Adrenal gland (tissue), 19 donors: ENCODE measurements around the gene PITX1. TPM values are rescaled to one million over a fixed set of nuclear protein-coding genes. Genes with fewer than 3 reads are reported as not detected.
A peak's percentile ranks its signal among the peaks of the same experiment; 100 is the strongest.
"Not testable (repeated sequence)": the region's sequence is repeated elsewhere in the genome, so short reads cannot be mapped to it uniquely, and the experiment has no call there.

Experiments
- DNase-seq, 7 donors: peaks; one replicate each; pipeline ENCODE4 v3.0.0-alpha.2; 2019 to 2020
- H3K27ac ChIP-seq, 5 donors: fragments of 200-600 bp; sonication (generic) in 4 of 5; 1 replicate in 3 of 5; 2 replicates in 2 of 5; pipeline versions ENCODE4 v1.5.1 to v1.8.0; 2016 to 2020; ENCODE audit warnings: mild to moderate bottlenecking in 1 of 5
- H3K27me3 ChIP-seq: fragments of 200-600 bp; 2 replicates; pipeline ENCODE4 v1.8.0; 2021
- H3K36me3 ChIP-seq, 2 donors: fragments of 200-600 bp; replicated peaks in 1 of 2; 1 replicate in 1 of 2; 2 replicates in 1 of 2; pipeline versions ENCODE4 v1.5.1 to v1.8.0; 2018 to 2022
- H3K4me1 ChIP-seq, 2 donors: fragments of 200-600 bp; replicated peaks in 1 of 2; 1 replicate in 1 of 2; 2 replicates in 1 of 2; pipeline versions ENCODE4 v1.5.1 to v1.8.0; 2018 to 2021
- H3K4me3 ChIP-seq, 4 donors: fragments of 200-600 bp; sonication (generic) in 3 of 4; one replicate each; pipeline ENCODE4 v1.5.1; 2016 to 2018
- H3K9me3 ChIP-seq, 3 donors: fragments of 200-600 bp; sonication (generic) in 1 of 3; replicated peaks in 1 of 3; 1 replicate in 2 of 3; 2 replicates in 1 of 3; pipeline versions ENCODE4 v1.5.1 to v1.8.0; 2016 to 2021
- POLR2A ChIP-seq, 2 donors: fragments of 450-650 bp; IDR thresholded peaks; one replicate each; pipeline ENCODE4 v1.6.1; 2017; ENCODE audit warnings: antibody characterized with exemption in 2 of 2, mild to moderate bottlenecking in 2 of 2, moderate library complexity in 1 of 2
- WGBS, 4 donors: extraction: QIAGEN DNeasy Blood & Tissue Kit in 2 of 4; methylation state at CpG; one replicate each; pipeline versions ENCODE4 v1.1.5 to v1.1.7; 2013 to 2017; 5-methylcytosine and 5-hydroxymethylcytosine counted together
- intact Hi-C, 2 donors: fragments of 100-400 bp; cut with DNase I; formaldehyde crosslinking; loops; one replicate each; pipeline versions ENCODE4 v1.14.1 to v1.15.0; 2022 to 2023
- long read RNA-seq, 10 donors: library from polyadenylated mRNA in 3 of 10; unstranded in 2 of 10; stranded (forward) in 1 of 10; transcript quantifications; one replicate each; pipeline ENCODE4 v2.0.0 and lab custom pipeline, GENCODE V29; 2021 to 2026
- polyA plus RNA-seq, 3 donors: library from polyadenylated mRNA; stranded (reverse); fragments of 200-250 nt in 2 of 3; fragments of 350-450 nt in 1 of 3; fragmentation: Illumina TruSeq in 1 of 3; extraction: RNeasy Lipid Tissue Mini Kit (QIAGEN cat#74804) in 1 of 3; gene quantifications; one replicate each; pipeline ENCODE4 v1.2.3, GENCODE V29; 2013 to 2014
- total RNA-seq, 9 donors: library from RNA; depleted of rRNA in 4 of 9; stranded (reverse); fragments of >200 nt in 4 of 9; fragments of 120-200 nt in 1 of 9; fragmentation: NEBNext Ultra II Directional in 1 of 9; extraction: Animal tissue kit (Norgen Biotek cat#: 25700) in 1 of 9; gene quantifications; one replicate each; pipeline versions ENCODE4 v1.1.0 to v1.2.4, GENCODE V29; 2013 to 2023
- TF ChIP-seq, protein P1 (sequence below), 6 experiments: fragments of 450-650 bp in 4 of 6; fragments of 200-600 bp in 2 of 6; sonication (generic) in 1 of 6; IDR thresholded peaks; 1 replicate in 5 of 6; 2 replicates in 1 of 6; pipeline versions ENCODE4 v1.5.1 to v1.8.0; 2016 to 2021; ENCODE audit warnings: antibody characterized with exemption in 6 of 6, mild to moderate bottlenecking in 2 of 6, moderate library complexity in 1 of 6
- donor health status: healthy with polysubstance abuse.
- donor health status: Bipolar disorder and iron deficiency.
- donor health status: DM: yes; HTN: yes; CAD: no.
- donor health status: DM: no; HTN: no; CAD: no.
- donor health status: DM: no; HTN: no; CAD: no.
- donor health status: DM: yes; HTN: yes; CAD: no.

The PITX1 gene
- total RNA-seq (1 to 10 TPM in 5 of 9 donors, under 1 TPM in 4; 0.39 to 6.7 (median 1.4) TPM), polyA plus RNA-seq (under 1 TPM; 0.18 to 0.40 (median 0.37) TPM)
- long read RNA-seq, donor 1: 0 reads
- long read RNA-seq, donor 2: 0 reads
- long read RNA-seq, donor 3: 0 reads
- long read RNA-seq, donor 4: 0 reads
- long read RNA-seq, donor 5, transcript PITX1-201 (3 exons, 2,406 nt): major isoform, 5 of 5 reads
- long read RNA-seq, donor 5, partial matches to known transcripts: 0 of 5 reads
- long read RNA-seq, donor 5, other reads (novel, unspliced or antisense): 0 of 5 reads
- long read RNA-seq, donor 6: 0 reads
- long read RNA-seq, donor 7: 0 reads
- long read RNA-seq, donor 8: 0 reads
- long read RNA-seq, donor 9: 0 reads
- long read RNA-seq, donor 10, partial matches to known transcripts: 0 of 1 reads
- long read RNA-seq, donor 10, other reads (novel, unspliced or antisense): 0 of 1 reads

DNA sequence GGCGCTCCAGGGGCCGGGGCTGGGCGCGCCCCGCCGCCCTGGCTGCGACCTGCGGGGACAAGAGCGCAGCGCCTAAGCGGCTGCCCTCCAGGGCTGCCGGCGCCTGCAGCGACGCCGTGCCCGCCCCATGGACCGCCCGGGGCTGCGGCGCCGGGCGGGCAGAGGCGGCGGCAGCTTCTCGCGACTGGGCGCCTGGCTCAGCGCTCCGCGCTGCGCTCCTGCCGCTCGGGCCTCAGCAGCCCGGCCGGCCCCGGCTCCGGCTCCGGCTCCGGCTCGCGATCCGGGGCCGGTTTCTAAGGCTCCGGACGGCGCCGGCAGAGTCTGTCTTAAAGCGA lies at the start of gene PITX1:
Gene PITX1, minus strand, starts transcription at position 328 of the 335 bp plus-strand sequence. CDS start 347 bp downstream, outside the sequence.
- no peaks in the 10 kb centered on the region for H3K36me3 ChIP-seq
- WGBS, 4 donors: 0 to 2% (median 1%) methylated on average over 28 to 49 of the region's 49 CpGs; no CpG with 5 or more reads in 1 of the 4 donors
- no peak for TF ChIP-seq POLR2A (IDR thresholded peaks at IDR 0.05)
- TF ChIP-seq, protein P1, sequence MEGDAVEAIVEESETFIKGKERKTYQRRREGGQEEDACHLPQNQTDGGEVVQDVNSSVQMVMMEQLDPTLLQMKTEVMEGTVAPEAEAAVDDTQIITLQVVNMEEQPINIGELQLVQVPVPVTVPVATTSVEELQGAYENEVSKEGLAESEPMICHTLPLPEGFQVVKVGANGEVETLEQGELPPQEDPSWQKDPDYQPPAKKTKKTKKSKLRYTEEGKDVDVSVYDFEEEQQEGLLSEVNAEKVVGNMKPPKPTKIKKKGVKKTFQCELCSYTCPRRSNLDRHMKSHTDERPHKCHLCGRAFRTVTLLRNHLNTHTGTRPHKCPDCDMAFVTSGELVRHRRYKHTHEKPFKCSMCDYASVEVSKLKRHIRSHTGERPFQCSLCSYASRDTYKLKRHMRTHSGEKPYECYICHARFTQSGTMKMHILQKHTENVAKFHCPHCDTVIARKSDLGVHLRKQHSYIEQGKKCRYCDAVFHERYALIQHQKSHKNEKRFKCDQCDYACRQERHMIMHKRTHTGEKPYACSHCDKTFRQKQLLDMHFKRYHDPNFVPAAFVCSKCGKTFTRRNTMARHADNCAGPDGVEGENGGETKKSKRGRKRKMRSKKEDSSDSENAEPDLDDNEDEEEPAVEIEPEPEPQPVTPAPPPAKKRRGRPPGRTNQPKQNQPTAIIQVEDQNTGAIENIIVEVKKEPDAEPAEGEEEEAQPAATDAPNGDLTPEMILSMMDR (IDR thresholded peaks at IDR 0.05): no peak
- no peaks in the 10 kb centered on the region for H3K9me3 ChIP-seq
- intact Hi-C loops: loop anchor here in 1 of 2 donors (10.0 kb wide), 1 partner anchor 291 kb away; no protein-coding TSS in a partner anchor
- DNase-seq: peak in 1 of 7 donors; percentile 21
- H3K27me3 ChIP-seq: peaks cover 89% of the 10 kb centered on the region
- H3K27ac ChIP-seq: peak within 1 kb of the TSS in 1 of 5 donors; percentile 21
- H3K4me3 ChIP-seq: peak within 1 kb of the TSS in 2 of 4 donors; percentile 2 to 64
- peaks cover 24 to 38% of the 10 kb centered on the region in 2 donors for H3K4me1 ChIP-seq

DNA sequence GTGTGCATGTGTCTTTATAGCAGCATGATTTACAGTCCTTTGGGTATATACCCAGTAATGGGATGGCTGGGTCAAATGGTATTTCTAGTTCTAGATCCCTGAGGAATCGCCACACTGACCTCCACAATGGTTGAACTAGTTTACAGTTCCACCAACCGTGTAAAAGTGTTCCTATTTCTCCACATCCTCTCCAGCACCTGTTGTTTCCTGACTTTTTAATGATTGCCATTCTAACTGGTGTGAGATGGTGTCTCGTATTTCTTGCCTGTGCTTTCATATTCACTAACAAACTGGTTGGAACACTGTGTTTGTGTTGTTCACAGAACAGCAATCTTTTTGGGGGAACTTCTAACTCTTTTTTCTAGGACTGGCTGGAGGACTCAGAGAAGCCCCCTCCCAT lies 49.3 kb upstream of the PITX1 start:
- H3K27me3 ChIP-seq, H3K27ac ChIP-seq, intact Hi-C loops, H3K9me3 ChIP-seq, H3K4me1 ChIP-seq, H3K36me3 ChIP-seq, H3K4me3 ChIP-seq, DNase-seq: not testable (repeated sequence)
- WGBS, 4 donors: 73 to 89% (median 77%) methylated on average over 3 of the region's 3 CpGs

DNA sequence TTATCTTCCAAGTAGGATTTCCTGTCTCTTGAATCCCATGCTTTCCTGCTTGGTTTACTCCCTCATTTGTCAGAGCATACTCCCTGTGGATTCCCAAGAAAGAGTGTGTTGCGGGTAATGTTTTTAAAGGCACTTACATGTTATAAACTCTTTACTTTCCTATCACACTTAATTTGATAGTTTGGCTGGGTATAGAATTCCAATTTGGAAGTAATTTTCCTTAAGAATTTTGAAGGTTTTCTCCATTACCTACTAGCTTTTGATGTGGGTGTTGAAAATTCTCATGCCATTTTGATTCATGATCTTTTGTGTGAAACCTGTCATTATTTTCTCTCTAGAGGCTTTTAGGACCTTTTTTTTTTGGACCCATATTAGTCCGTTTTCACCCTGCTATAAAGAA lies 47.2 kb upstream of the PITX1 start:
- no peaks in the 10 kb centered on the region for H3K36me3 ChIP-seq
- WGBS, 4 donors: 81 to 87% (median 83%) methylated on average over 2 of the region's 2 CpGs

DNA sequence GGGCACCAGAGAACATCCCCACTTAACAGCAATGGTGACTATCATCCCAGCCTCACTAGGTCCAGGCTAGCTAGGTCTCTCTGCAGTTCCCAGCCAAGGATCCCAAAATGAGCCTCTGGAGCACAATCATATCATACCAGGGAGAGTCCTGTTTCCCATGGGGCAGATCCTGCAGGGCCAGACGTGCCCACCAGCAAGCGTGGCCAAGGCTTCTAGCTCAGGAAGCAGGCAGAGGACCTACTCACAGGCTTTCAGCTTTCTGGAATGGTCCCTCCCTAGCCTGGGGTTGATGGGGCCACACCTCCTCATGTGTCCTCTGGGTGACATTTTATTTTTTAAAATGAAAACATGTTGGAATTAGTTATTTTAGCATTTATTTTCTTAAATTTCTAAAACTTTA lies 45.7 kb upstream of the PITX1 start:
- intact Hi-C loops: no loop called here
- Histone ChIP-seq H3K4me3 (no peak overlapping the region), H3K36me3 (no peaks in the 10 kb centered on the region), H3K27ac (no peak overlapping the region), H3K9me3 (no peaks in the 10 kb centered on the region), H3K27me3 (no peaks in the 10 kb centered on the region), H3K4me1 (no peaks in the 10 kb centered on the region)
- no peak for DNase-seq
- TF ChIP-seq POLR2A (IDR thresholded peaks at IDR 0.05): no peak
- TF ChIP-seq, protein P1 (IDR thresholded peaks at IDR 0.05): no peak
- WGBS, 4 donors: 79 to 100% (median 84%) methylated on average over 1 to 2 of the region's 2 CpGs

More for the DNA sequence above, 47.2 kb upstream of the PITX1 start:
- Histone ChIP-seq H3K27ac (no peak overlapping the region), H3K4me3 (no peak overlapping the region), H3K4me1 (no peaks in the 10 kb centered on the region), H3K27me3 (no peaks in the 10 kb centered on the region), H3K9me3 (no peaks in the 10 kb centered on the region)
- TF ChIP-seq, protein P1 (IDR thresholded peaks at IDR 0.05): no peak
- DNase-seq: no peak
- intact Hi-C loops: no loop called here
